Measurements from ENCODE around the gene MTRR. TPM values are rescaled to one million over a fixed set of nuclear protein-coding genes. Genes with fewer than 3 reads are reported as not detected.

Gene MTRR
- total and polyA plus RNA-seq, 12 donors = 11.8 to 39.6 (median 29.4) TPM

GRCh38 chr5:7837403-7837802 is 31.5 kb upstream of the MTRR start:
- peaks cover 0 to 16% (median 9%) of the 10 kb centered on the region in 7 donors for H3K27me3 ChIP-seq
- no peak for TF ChIP-seq CTCF (IDR thresholded peaks at IDR 0.05)
- intact Hi-C loops (cut with DNase I) = no loop called here
- WGBS, 2 donors = 38 to 53% methylated on average over 3 of the region's 3 CpGs
- ATAC-seq (no peak), DNase-seq (no peak)
- no peaks in the 10 kb centered on the region for H3K36me3 ChIP-seq
- no peaks in the 10 kb centered on the region for H3K9me3 ChIP-seq
- H3K27ac ChIP-seq = no peak overlapping the region
- no peak overlapping the region for H3K4me3 ChIP-seq
- no peaks in the 10 kb centered on the region for H3K4me1 ChIP-seq

GRCh38 chr5:7842531-7842930 is 26.4 kb upstream of the MTRR start:
- Histone ChIP-seq H3K27me3 (peaks cover 0 to 52% (median 23%) of the 10 kb centered on the region in 7 donors), H3K36me3 (no peaks in the 10 kb centered on the region), H3K4me3 (no peak overlapping the region), H3K27ac (no peak overlapping the region), H3K9me3 (no peaks in the 10 kb centered on the region), H3K4me1 (no peaks in the 10 kb centered on the region)
- WGBS, 2 donors = 69 to 70% methylated on average over 2 of the region's 2 CpGs
- ATAC-seq (no peak), DNase-seq (no peak)
- intact Hi-C loops (cut with DNase I) = no loop called here
- no peak for TF ChIP-seq CTCF (IDR thresholded peaks at IDR 0.05)

GRCh38 chr5:7844901-7845300 is 24.0 kb upstream of the MTRR start:
- TF ChIP-seq CTCF (IDR thresholded peaks at IDR 0.05) = no peak
- Histone ChIP-seq H3K4me3 (no peak overlapping the region), H3K27me3 (peaks cover 16 to 65% (median 42%) of the 10 kb centered on the region in 7 donors), H3K27ac (no peak overlapping the region), H3K36me3 (no peaks in the 10 kb centered on the region), H3K4me1 (peaks cover 4 to 8% (median 6%) of the 10 kb centered on the region in 9 donors), H3K9me3 (no peaks in the 10 kb centered on the region)
- intact Hi-C loops (cut with DNase I) = no loop called here
- ATAC-seq = no peak
- DNase-seq = no peak

GRCh38 chr5:7845557-7845956 is 23.4 kb upstream of the MTRR start:
- no peak overlapping the region for H3K4me3 ChIP-seq
- intact Hi-C loops (cut with DNase I) = no loop called here
- ATAC-seq = no peak
- peaks cover 4 to 11% (median 10%) of the 10 kb centered on the region in 9 donors for H3K4me1 ChIP-seq
- no peak for DNase-seq
- H3K9me3 ChIP-seq = no peaks in the 10 kb centered on the region
- H3K27ac ChIP-seq = no peak overlapping the region
- peaks cover 18 to 67% (median 48%) of the 10 kb centered on the region in 7 donors for H3K27me3 ChIP-seq
- no peaks in the 10 kb centered on the region for H3K36me3 ChIP-seq
- 82 to 83% methylated on average over 7 of the region's 7 CpGs for WGBS, 2 donors
- TF ChIP-seq CTCF (IDR thresholded peaks at IDR 0.05) = no peak
